ENCODE results near the gene KCNH2.

DNA sequence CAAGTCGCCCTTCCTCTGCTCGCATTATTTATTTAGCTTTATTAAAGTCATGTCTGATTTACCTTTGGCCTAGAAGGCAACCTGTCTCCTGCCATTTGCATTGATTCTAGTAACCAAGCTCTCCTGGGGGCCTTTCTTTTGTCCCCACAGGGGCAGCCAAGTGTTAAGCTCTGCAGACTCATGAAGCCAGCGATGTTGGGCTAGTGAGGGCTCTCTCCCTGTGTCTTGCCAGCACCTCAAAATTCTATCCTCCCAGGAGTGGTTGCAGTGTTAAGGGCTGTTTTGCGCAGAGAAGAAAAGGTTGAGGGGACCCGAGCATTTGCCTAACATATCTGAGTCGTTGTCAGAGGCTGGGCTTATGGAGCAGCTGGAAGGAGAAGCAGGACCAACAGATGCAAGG, 63.9 kb downstream of the KCNH2 start:
- TF ChIP-seq, protein P1, sequence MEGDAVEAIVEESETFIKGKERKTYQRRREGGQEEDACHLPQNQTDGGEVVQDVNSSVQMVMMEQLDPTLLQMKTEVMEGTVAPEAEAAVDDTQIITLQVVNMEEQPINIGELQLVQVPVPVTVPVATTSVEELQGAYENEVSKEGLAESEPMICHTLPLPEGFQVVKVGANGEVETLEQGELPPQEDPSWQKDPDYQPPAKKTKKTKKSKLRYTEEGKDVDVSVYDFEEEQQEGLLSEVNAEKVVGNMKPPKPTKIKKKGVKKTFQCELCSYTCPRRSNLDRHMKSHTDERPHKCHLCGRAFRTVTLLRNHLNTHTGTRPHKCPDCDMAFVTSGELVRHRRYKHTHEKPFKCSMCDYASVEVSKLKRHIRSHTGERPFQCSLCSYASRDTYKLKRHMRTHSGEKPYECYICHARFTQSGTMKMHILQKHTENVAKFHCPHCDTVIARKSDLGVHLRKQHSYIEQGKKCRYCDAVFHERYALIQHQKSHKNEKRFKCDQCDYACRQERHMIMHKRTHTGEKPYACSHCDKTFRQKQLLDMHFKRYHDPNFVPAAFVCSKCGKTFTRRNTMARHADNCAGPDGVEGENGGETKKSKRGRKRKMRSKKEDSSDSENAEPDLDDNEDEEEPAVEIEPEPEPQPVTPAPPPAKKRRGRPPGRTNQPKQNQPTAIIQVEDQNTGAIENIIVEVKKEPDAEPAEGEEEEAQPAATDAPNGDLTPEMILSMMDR (IDR thresholded peaks at IDR 0.05; ENCODE audit: low read depth, low read length, poor library complexity, severe bottlenecking) = no peak
- TF ChIP-seq EZH2phosphoT487 (IDR thresholded peaks at IDR 0.05; ENCODE audit: borderline replicate concordance, low read length) = no peak
